Subcutaneous abdominal adipose tissue (tissue), 5 donors: Measurements from ENCODE around the gene KISS1.
"Not testable (repeated sequence)": the region's sequence is repeated elsewhere in the genome, so short reads cannot be mapped to it uniquely, and the experiment has no call there.

ENCODE experiments used
- H3K27ac ChIP-seq: one replicate; pipeline ENCODE4 v1.7.0; 2013; ENCODE audit warnings: low read depth, mild to moderate bottlenecking, inconsistent platforms, low read length, moderate library complexity
- H3K27me3 ChIP-seq, 5 donors: one replicate each; pipeline ENCODE4 v1.7.0; 2013; ENCODE audit warnings: low read length in 5 of 5, inconsistent platforms in 1 of 5; ENCODE audit not compliant: control insufficient read depth in 5 of 5, insufficient read depth in 4 of 5
- H3K36me3 ChIP-seq, 5 donors: one replicate each; pipeline ENCODE4 v1.7.0; 2013; ENCODE audit warnings: low read length in 5 of 5; ENCODE audit not compliant: control insufficient read depth in 5 of 5, insufficient read depth in 5 of 5
- H3K4me1 ChIP-seq, 5 donors: one replicate each; pipeline ENCODE4 v1.7.0; 2013; ENCODE audit warnings: low read length in 5 of 5, mild to moderate bottlenecking in 3 of 5, moderate library complexity in 1 of 5; ENCODE audit not compliant: control insufficient read depth in 5 of 5, insufficient read depth in 5 of 5
- H3K4me3 ChIP-seq, 5 donors: one replicate each; pipeline ENCODE4 v1.7.0; 2013; ENCODE audit warnings: low read length in 5 of 5, low read depth in 1 of 5
- H3K9ac ChIP-seq, 5 donors: one replicate each; pipeline ENCODE4 v1.7.0; 2013; ENCODE audit warnings: low read length in 5 of 5, mild to moderate bottlenecking in 4 of 5, moderate library complexity in 3 of 5
- H3K9me3 ChIP-seq, 5 donors: one replicate each; pipeline ENCODE4 v1.7.0; 2013; ENCODE audit warnings: low read length in 5 of 5; ENCODE audit not compliant: control insufficient read depth in 5 of 5
- donor health status: healthy.
- donor health status: healthy.
- donor health status: healthy.
- donor health status: healthy.
- donor health status: healthy.

KISS1 gene, protein sequence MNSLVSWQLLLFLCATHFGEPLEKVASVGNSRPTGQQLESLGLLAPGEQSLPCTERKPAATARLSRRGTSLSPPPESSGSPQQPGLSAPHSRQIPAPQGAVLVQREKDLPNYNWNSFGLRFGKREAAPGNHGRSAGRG

DNA sequence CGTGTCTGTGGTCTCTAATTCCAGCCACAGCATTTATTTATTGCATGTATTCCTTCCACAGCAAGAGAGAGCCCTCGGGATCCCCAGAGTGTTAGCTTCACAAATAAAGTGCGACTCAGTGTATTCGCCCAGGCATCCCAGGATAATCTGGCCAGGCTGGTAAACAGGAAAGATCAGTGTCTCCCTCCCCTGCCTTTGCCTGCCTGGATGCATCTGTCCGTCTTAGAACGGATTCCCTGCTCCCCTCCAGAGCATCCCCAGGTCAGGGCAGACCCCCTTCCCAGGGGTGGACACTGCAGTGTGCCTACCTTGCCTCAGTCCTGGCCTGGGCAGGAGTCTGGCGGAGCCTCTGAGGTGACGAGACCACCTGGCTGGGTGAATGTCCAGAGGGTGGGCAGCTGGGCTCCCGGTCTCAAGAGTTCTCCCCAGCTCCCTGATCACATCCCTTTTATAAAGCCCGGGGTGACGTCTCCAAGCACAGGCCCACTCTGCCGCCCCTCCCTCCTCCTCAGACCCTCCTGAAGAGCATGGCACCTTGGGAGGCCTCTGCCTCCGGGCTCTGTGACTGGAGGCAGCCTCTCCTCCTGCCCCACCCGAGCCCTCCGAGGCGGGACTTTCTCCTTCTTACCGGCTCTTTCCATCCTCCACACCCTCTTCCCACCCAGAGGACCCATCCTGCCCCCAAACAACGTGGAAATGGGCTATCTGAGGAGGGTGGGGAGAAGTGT lies at the start of gene KISS1:
KISS1 (minus strand) TSS at position 424 of the 728 bp plus-strand sequence. CDS start 3,615 bp downstream, outside the sequence.
- peaks cover 0 to 37% (median 14%) of the 10 kb centered on the region in 5 donors for H3K27me3 ChIP-seq
- no peaks in the 10 kb centered on the region for H3K36me3 ChIP-seq
- no peak within 1 kb of the TSS for H3K27ac ChIP-seq
- peaks cover 0 to 18% (median 8%) of the 10 kb centered on the region in 5 donors for H3K4me1 ChIP-seq
- H3K9ac ChIP-seq: no peak within 1 kb of the TSS
- no peaks in the 10 kb centered on the region for H3K9me3 ChIP-seq
- no peak within 1 kb of the TSS for H3K4me3 ChIP-seq

DNA sequence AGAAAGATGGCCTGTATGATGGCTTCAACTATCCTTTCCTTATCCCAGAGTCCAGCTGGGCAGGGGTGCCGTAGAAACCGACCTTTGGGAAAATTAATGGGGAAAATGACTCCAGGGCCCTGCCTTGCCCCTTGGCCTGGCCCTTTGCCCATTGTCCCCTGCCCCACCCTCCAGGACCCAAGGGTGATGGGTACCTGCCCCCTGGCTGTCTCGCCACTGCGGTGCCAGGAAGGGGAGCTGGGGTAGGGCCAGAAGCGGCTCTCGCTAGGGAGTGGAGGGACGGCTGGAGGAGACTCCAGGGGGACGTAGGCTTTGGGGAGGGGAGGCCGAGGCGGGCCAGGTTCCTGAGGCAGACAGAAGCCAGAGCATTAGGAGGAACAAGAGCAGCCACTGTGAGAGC lies 46.6 kb upstream of the KISS1 start:
- Histone ChIP-seq H3K4me1 (no peaks in the 10 kb centered on the region), H3K27ac (no peak overlapping the region), H3K27me3 (no peaks in the 10 kb centered on the region), H3K4me3 (no peak overlapping the region), H3K36me3 (no peaks in the 10 kb centered on the region), H3K9me3 (no peaks in the 10 kb centered on the region), H3K9ac (no peak overlapping the region)

DNA sequence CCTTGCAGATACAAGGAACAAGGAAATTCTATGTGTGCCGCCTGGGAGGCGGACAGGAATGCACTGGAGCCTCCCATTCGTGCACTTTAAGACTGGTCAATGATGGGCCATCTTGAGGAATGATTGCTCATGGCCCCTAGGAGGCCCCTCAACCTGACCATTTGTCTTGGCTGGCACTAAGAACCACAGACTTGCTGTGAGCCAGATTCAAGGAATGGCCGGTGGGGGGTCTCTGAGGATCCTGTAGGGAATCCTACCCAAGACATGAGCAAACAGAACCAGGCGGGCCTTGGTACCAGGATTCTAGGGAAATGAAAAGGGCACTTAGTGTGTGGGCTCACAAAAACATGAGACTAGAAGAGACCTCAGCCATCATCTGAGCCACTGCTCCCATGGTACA lies 45.6 kb upstream of the KISS1 start:
- no peaks in the 10 kb centered on the region for H3K9me3 ChIP-seq
- H3K4me3 ChIP-seq: no peak overlapping the region
- no peaks in the 10 kb centered on the region for H3K36me3 ChIP-seq
- no peaks in the 10 kb centered on the region for H3K4me1 ChIP-seq
- H3K9ac ChIP-seq: no peak overlapping the region
- H3K27me3 ChIP-seq: no peaks in the 10 kb centered on the region
- no peak overlapping the region for H3K27ac ChIP-seq

DNA sequence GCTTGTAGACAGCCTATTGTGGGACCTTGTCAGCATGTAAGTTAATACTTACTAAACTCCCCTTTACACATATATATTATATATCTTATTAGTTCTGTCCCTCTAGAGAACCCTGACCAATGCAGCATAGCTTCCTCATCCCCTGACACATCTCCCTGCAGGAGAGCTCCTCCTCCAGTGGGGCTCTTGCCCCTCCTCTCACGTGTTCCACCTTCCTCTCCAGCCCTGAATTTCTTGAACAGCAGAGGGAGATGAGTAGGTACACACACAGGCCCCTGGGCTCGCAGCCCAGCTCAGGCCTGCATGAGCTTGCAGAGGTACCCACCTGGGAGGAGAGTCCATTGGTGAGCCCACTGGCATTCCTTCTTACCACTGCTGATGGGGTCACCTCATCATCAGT lies 44.8 kb upstream of the KISS1 start:
- Histone ChIP-seq H3K36me3 (no peaks in the 10 kb centered on the region), H3K27me3 (no peaks in the 10 kb centered on the region), H3K9ac (no peak overlapping the region)

DNA sequence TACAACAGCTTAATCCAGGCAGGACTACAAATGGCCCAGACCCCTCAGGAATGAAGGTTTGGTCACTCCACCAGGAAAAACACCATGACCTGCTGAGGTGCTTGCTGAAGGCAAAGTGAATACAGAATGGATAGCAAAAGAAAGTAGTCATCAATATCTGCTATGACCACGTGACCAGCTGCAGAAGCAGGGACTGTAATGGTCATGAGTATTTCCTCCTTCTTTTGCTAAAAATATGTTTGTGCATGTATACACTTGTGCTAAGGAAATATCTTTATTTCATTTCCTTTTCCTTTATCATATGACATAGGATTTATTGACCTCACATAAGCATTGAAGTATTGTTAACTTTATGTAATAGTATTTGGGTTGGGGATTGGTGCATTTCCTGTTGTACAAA lies 43.9 kb upstream of the KISS1 start:
- Histone ChIP-seq H3K27me3 (no peaks in the 10 kb centered on the region), H3K27ac (no peak overlapping the region), H3K9me3 (no peaks in the 10 kb centered on the region), H3K4me3 (no peak overlapping the region), H3K4me1 (no peaks in the 10 kb centered on the region), H3K36me3 (no peaks in the 10 kb centered on the region), H3K9ac (no peak overlapping the region)

More for the DNA sequence above, 44.8 kb upstream of the KISS1 start:
- H3K4me3 ChIP-seq: no peak overlapping the region
- no peak overlapping the region for H3K27ac ChIP-seq
- no peaks in the 10 kb centered on the region for H3K9me3 ChIP-seq
- no peaks in the 10 kb centered on the region for H3K4me1 ChIP-seq

DNA sequence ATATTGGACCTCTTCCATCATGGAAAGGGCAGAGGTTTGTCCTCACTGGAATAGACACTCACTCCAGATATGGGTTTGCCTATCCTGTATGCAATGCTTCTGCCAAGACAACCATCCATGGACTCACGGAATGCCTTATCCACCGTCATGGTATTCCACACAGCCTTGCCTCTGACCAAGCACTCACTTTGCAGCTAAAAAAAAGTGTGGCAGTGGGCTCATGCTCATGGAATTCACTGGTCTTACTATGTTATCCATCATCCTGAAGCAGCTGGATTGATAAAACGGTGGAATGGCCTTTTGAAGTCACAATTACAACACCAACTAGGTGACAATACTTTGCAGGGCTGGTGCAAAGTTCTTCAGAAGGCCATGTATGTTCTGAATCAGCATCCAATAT lies 43.1 kb upstream of the KISS1 start:
- not testable (repeated sequence) for H3K4me1 ChIP-seq, H3K27me3 ChIP-seq, H3K4me3 ChIP-seq, H3K9me3 ChIP-seq, H3K27ac ChIP-seq, H3K36me3 ChIP-seq, H3K9ac ChIP-seq

DNA sequence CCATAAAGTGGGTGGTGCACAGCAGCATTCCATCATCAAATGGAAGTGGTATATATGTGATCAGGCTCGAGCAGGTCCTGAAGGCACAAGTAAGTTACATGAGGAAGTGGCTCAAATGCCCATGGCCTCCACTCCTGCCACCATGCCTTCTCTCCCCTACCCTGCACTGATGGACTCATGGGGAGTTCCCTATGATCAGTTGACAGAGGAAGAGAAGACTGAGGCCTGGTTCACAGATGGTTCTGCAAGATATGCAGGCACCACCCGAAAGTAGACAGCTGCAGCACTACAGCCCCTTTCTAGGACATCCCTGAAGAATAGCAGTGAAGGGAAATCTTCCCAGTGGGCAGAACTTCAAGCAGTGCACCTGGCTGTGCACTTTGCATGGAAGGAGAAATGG lies 42.2 kb upstream of the KISS1 start:
- H3K27me3 ChIP-seq: not testable (repeated sequence)

DNA sequence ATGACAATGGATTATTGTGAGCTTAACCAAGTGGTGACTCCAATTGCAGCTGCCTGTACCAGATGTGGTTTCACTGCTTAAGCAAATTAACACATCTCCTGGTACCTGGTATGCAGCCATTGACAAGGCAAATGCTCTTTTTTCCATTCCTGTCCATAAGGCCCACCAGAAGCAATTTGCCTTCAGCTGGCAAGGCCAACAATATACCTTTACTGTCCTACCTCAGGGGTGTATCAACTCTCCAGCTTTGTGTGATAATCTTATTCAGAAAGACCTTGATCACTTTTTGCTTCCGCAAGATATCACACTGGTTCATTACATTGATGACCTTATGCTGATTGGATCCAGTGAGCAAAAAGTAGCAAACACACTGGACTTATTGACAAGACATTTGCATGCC lies 41.2 kb upstream of the KISS1 start:
- H3K9me3 ChIP-seq, H3K9ac ChIP-seq, H3K4me3 ChIP-seq, H3K4me1 ChIP-seq, H3K27me3 ChIP-seq, H3K36me3 ChIP-seq, H3K27ac ChIP-seq: not testable (repeated sequence)

More for the DNA sequence above, 42.2 kb upstream of the KISS1 start:
- not testable (repeated sequence) for H3K36me3 ChIP-seq, H3K4me1 ChIP-seq, H3K9me3 ChIP-seq, H3K27ac ChIP-seq, H3K4me3 ChIP-seq, H3K9ac ChIP-seq

DNA sequence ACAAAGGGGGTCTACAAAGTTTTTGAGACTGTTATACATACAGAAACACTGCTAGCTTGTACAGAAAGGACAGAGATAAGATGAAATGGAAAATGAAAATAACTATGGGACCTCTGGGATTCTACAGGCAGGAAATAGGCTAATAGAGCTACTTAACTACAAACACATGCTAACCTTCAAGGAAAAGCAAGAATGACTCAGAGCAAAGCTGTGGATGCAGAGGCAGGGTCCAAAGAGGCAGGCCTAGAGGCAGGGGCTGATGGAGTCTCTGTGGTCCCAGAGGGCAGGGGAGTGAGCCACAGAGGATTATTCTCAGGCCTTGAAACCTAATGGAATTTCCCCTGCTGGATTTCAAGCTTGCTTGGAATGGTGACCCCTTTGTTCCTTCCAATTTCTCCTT lies 36.2 kb upstream of the KISS1 start:
- Histone ChIP-seq H3K27me3 (no peaks in the 10 kb centered on the region), H3K9me3 (no peaks in the 10 kb centered on the region), H3K4me1 (no peaks in the 10 kb centered on the region), H3K4me3 (no peak overlapping the region), H3K36me3 (peaks cover 0 to 4% (median 0%) of the 10 kb centered on the region in 5 donors), H3K9ac (no peak overlapping the region), H3K27ac (no peak overlapping the region)

DNA sequence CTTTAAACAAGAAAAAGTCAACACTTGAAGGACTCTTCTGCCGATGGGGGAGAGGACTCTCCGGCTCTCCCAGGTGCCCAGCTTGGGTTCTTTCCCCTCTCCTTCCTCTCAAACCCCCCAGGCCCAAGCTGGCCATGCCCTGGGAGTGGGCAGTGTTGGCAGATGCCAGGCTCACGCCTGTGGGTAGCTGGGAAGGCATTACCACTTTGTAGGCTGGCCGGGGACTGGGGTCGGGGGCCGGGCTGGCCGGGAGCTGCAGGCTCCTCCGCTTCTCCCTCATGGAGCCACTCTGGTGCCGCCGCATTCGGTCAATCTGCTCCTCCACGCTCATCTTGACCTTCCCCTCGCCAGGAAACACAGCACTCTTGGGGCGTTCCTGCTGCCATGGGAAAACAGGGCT lies 33.9 kb upstream of the KISS1 start:
- H3K36me3 ChIP-seq: peaks cover 0 to 4% (median 0%) of the 10 kb centered on the region in 5 donors

More for the DNA sequence above, 33.9 kb upstream of the KISS1 start:
- Histone ChIP-seq H3K9ac (no peak overlapping the region), H3K27me3 (no peaks in the 10 kb centered on the region), H3K4me1 (peaks cover 2 to 12% (median 10%) of the 10 kb centered on the region in 5 donors), H3K9me3 (no peaks in the 10 kb centered on the region), H3K4me3 (no peak overlapping the region), H3K27ac (no peak overlapping the region)
